ENCODE results near the gene WDR75.
A peak's percentile ranks its signal among the peaks of the same experiment; 100 is the strongest.
"Not testable (repeated sequence)": the region's sequence is repeated elsewhere in the genome, so short reads cannot be mapped to it uniquely, and the experiment has no call there.

WDR75 gene

GRCh38 chr2:189440947-189441708 is at the start of gene WDR75:
Gene WDR75, plus strand, starts transcription at chr2:189441474. Its CDS starts 19 bp downstream, at chr2:189441493.
- DNase-seq = peak; percentile 93 to 96

GRCh38 chr2:189393440-189394111 is 47.7 kb upstream of the WDR75 start:
- DNase-seq = no peak

GRCh38 chr2:189394525-189394924 is 46.7 kb upstream of the WDR75 start:
- DNase-seq = no peak

DNA sequence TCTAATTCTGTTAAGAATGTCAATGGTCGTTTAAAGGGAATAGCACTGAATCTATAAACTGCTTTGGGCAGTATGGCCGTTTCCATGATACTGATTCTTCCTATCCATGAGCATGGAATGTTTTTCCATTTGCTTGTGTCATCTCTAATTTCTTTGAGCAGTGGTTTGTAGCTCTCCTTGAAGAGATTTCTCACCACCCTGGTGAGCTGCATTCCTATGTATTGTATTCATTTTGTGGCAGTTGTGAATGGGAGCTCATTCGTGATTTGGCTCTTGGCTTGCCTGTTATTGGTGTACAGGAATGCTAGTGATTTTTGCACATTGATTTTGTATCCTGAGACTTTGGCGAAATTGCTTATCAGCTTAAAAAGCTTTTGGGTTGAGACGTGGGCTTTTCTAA is 38.3 kb upstream of the WDR75 start:
- DNase-seq = no peak

DNA sequence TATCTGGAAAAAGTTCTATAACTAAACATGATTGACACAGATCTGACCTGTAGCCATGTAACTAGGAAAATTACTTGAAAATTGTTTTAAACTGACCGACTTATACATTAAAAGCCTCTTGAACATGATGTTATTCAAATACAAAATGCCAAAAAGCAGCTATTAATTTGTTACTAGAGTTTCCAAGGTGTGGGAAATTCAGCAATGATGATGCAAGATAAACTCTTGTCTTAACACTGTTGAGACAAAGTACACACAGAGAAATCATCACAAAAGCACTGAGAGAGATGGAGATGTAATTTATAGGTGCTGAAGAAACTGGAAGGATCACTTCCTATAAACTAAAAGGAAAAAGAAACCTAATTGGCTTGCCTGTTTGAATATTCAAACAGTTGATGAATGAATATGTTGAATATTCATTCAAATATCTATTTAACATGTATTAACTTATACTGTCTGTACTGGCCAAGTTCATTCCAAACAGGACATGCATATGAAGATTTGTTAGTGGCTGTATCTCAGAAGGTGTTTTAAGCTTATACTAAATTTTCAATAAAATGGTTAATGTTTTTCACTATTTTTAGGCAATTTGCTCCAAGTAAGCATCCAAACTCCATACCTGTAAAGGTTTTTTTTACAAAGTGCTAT is 34.6 kb upstream of the WDR75 start:
- no peak for DNase-seq

- DNase-seq = no peak
Measured at GRCh38 chr2:189407281-189408209, 33.7 kb upstream of the WDR75 start.

DNA sequence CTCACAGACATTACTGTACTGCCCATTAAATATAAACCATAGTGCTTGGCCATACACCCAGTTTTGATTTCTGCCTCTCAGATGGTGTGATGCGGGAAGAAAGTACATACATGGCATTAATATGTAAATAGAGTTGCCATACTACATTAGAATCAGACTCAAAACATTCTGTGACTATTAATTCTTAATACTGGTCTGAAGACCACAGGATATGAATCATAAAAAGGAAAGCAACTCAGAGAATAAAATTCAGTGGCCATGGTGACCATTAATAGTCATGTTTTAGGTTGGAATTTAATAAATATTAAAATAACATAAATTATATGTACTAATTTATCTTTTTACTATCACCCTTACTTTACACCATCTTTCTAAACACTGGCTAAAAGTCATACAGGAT is 33.0 kb upstream of the WDR75 start:
- DNase-seq = no peak

GRCh38 chr2:189409131-189409530 is 32.1 kb upstream of the WDR75 start:
- DNase-seq = no peak

GRCh38 chr2:189409647-189410046 is 31.6 kb upstream of the WDR75 start:
- no peak for DNase-seq

DNA sequence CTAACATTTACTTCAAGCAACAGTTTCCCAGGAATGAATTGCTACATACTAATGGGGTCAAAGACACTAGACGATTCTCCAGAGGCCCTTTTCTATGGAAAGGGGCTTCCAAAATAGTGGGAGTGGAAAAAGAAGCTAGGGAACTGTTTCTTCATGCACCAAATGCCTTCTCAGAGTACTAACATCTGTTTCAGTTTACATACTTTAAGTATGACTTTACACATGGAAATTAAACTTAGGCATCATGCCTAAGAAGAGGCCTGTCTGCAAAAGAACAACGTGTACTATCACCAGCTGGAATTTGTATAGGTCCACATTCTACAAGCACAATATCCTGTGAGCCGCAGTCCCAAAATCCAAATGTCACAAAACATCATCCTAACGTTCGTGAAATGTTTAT is 29.4 kb upstream of the WDR75 start:
- DNase-seq = no peak

- peak; percentile 17 to 64 for DNase-seq
Measured at GRCh38 chr2:189412330-189412953, 28.8 kb upstream of the WDR75 start.

- DNase-seq = no peak
Measured at GRCh38 chr2:189413249-189413648, 28.0 kb upstream of the WDR75 start.

GRCh38 chr2:189421644-189422043 is 19.6 kb upstream of the WDR75 start:
- DNase-seq = no peak

DNA sequence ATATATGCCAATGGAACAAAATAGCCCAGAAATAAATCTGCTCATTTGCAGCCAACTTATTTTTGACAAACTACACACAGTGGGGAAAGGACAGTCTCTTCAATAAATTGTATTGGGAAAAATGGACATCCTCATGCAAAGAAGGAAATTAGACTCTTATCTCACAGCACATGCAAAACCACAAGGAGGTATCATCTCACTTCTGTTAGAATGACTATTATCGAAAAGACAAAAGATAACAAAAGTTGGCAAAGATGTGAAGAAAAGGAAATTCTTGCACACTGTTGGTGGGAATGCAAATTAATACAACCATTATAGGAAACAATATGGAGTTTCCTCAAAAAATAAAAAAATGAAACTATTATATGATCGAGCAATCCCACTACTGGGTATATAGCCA is 16.3 kb upstream of the WDR75 start:
- no peak for DNase-seq

- no peak for DNase-seq
Measured at GRCh38 chr2:189425676-189426075, 15.6 kb upstream of the WDR75 start.

DNA sequence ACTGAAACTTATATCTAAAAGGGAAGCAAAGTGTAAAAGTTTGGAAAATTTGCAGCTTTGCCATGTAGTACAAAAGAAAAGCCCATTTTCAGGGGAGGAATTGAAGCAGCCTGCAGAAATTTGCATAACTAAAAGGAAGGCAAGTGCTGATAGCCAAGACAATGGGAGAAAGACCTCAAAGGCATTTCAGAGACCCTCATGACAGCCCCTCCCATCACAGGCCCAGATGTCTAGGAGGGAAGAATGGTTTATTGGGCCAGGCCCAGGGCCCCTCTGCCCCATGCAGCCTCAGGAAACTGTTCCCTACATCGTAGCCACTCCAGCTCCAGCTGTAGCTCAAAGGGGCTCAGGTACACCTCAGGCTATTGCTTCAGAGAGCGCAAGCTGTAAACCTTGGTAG is 14.4 kb upstream of the WDR75 start:
- no peak for DNase-seq

- no peak for DNase-seq
Measured at GRCh38 chr2:189427872-189428271, 13.4 kb upstream of the WDR75 start.

GRCh38 chr2:189430448-189430847 is 10.8 kb upstream of the WDR75 start:
- DNase-seq = not testable (repeated sequence)

GRCh38 chr2:189435803-189436202 is 5.5 kb upstream of the WDR75 start:
- not testable (repeated sequence) for DNase-seq

- DNase-seq = peak; percentile 15 to 31
Measured at GRCh38 chr2:189437926-189438325, 3.3 kb upstream of the WDR75 start.

DNA sequence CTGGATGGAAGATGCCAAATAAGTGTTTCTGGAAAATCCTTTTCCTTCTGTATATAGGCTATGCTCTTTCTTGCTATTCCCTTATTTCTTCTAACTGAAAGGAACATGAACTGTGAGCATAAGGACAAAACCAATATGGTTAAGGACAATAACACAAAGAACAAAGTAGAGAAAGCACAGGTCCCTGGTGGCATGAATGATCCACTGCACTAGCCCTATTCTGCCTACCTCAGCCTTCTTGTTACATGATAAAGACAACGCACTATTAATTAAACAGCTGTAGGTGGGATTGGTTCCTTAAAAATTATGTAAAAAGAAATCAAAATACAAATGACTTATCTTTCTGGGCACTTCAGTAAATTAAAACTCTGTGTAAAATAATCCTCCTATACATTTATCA is 1.9 kb upstream of the WDR75 start:
- no peak for DNase-seq

DNA sequence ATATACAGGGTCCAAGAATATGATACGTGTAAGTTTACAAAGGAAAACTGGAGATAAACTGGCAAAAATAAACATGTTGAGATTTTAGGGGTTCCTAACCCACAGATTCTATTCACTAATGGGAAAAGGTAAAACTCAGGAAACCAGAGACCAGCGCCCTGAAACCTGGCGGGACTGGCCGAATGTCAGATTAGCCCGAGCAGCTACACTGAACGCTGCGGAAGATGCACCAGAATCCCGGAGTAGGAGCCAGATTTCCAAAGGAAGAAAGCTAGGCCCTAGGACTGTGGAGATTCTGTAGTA is 679 bp upstream of the WDR75 start:
- DNase-seq = no peak

DNA sequence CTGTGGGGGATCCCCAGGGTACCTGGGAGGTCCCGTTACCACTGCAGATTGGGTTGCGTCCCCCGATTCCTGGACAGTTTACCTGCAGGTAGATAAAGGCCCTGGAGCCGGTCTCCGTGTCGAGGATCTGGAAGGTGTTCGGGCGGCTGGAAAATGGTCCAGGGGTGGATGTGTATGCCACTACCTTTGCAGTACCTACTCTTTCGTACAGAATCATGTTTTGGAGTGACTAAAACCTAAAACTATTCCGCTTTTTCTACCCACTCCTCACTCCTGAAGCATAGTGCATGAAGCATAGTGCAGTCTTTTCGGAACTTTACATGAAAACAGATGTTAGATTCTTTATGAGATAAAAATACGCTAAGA is 418 bp downstream of the WDR75 start:
- DNase-seq = no peak

Measured in inflammatory macrophage treated with lipopolysaccharide for 1 hour (primary cell).